GM12865 (cell line): Measurements from ENCODE around the gene NRXN2.

ENCODE experiments used
- DNase-seq: peaks from one replicate; pipeline ENCODE4 v3.0.0; 2010; ENCODE audit warnings: low read depth
- H3K4me3 ChIP-seq: 2 replicates; pipeline ENCODE4 v1.5.1; 2011; ENCODE audit warnings: mild to moderate bottlenecking, low read depth, low read length, control low read depth
- CTCF ChIP-seq: IDR thresholded peaks from 2 replicates; pipeline ENCODE4 v1.5.1; 2011; ENCODE audit warnings: low read length, control low read depth, low read depth, inconsistent platforms; ENCODE audit not compliant: insufficient read depth; ENCODE audit errors: missing control alignments

The NRXN2 gene

GRCh38 chr11:64642418-64642735, 80.6 kb downstream of the NRXN2 start:
- DNase-seq: no peak
- no peak for TF ChIP-seq CTCF
- no peak overlapping the region for H3K4me3 ChIP-seq

- TF ChIP-seq CTCF: no peak
- no peak for DNase-seq
- no peak overlapping the region for H3K4me3 ChIP-seq
Observed at GRCh38 chr11:64641596-64642417, 81.2 kb downstream of the NRXN2 start.

GRCh38 chr11:64639885-64640284, 83.1 kb downstream of the NRXN2 start:
- H3K4me3 ChIP-seq: no peak overlapping the region
- DNase-seq: no peak
- no peak for TF ChIP-seq CTCF

- TF ChIP-seq CTCF: no peak
- H3K4me3 ChIP-seq: no peak overlapping the region
- no peak for DNase-seq
Observed at GRCh38 chr11:64638829-64639228, 84.2 kb downstream of the NRXN2 start.

- no peak for DNase-seq
- no peak for TF ChIP-seq CTCF
- no peak overlapping the region for H3K4me3 ChIP-seq
Observed at GRCh38 chr11:64638018-64638665, 84.9 kb downstream of the NRXN2 start.

- no peak overlapping the region for H3K4me3 ChIP-seq
- TF ChIP-seq CTCF: no peak
- DNase-seq: no peak
Observed at GRCh38 chr11:64637334-64638017, 85.5 kb downstream of the NRXN2 start.
